HepG2 (cell line): ENCODE results near the gene C19orf73. TPM values are rescaled to one million over a fixed set of nuclear protein-coding genes. Genes with fewer than 3 reads are reported as not detected.

ENCODE experiments used
- AKNA ChIP-seq: sonication (generic); formaldehyde crosslinking; IDR thresholded peaks from 2 replicates; pipeline ENCODE4 v1.4.0; 2020; ENCODE audit warnings: missing genetic modification reagents, borderline replicate concordance
- ARID3A ChIP-seq: IDR thresholded peaks from 2 replicates; pipeline ENCODE4 v1.6.1; 2012; ENCODE audit warnings: low read depth, low read length, improper control_type of control experiment
- BCLAF1 ChIP-seq: fragments of 450-650 bp; IDR thresholded peaks from 2 replicates; pipeline ENCODE4 v1.6.1; 2017; ENCODE audit warnings: mild to moderate bottlenecking
- HMG20A ChIP-seq: IDR thresholded peaks from 2 replicates; pipeline ENCODE4 v1.6.1; 2016; ENCODE audit warnings: borderline replicate concordance
- PHF20 ChIP-seq: sonication (generic); formaldehyde crosslinking; IDR thresholded peaks from 2 replicates; pipeline ENCODE4 v1.5.0; 2020; ENCODE audit warnings: mild to moderate bottlenecking, missing genetic modification reagents
- RXRA ChIP-seq: sonication (generic); formaldehyde crosslinking; IDR thresholded peaks from 2 replicates; pipeline ENCODE4 v1.5.1; 2020; ENCODE audit warnings: missing genetic modification reagents
- SAFB2 ChIP-seq: sonication (generic); formaldehyde crosslinking; IDR thresholded peaks from 2 replicates; pipeline ENCODE4 v1.5.1; 2020; ENCODE audit warnings: missing genetic modification reagents, low read depth, mild to moderate bottlenecking, borderline replicate concordance
- XRCC5 ChIP-seq: fragments of 200-400 bp; formaldehyde crosslinking; optimal IDR thresholded peaks from 2 replicates; pipeline ENCODE3; 2017; ENCODE audit warnings: mild to moderate bottlenecking, low read length
- ZEB1 ChIP-seq: IDR thresholded peaks from 2 replicates; pipeline ENCODE4 v1.6.1; 2012; ENCODE audit warnings: mild to moderate bottlenecking, low read depth, inconsistent platforms; ENCODE audit not compliant: insufficient replicate concordance
- ZNF180 ChIP-seq: sonication (generic); formaldehyde crosslinking; IDR thresholded peaks from 2 replicates; pipeline ENCODE4 v1.4.0; 2020; ENCODE audit warnings: low read depth, missing genetic modification reagents, borderline replicate concordance
- ZNF503 ChIP-seq: sonication (generic); formaldehyde crosslinking; IDR thresholded peaks from 2 replicates; pipeline ENCODE4 v1.4.0; 2020; ENCODE audit warnings: missing genetic modification reagents
- ZNF83 ChIP-seq: sonication (generic); formaldehyde crosslinking; IDR thresholded peaks from 2 replicates; pipeline ENCODE4 v1.4.0; 2020; ENCODE audit warnings: missing genetic modification reagents, mild to moderate bottlenecking, borderline replicate concordance
- ZXDC ChIP-seq: sonication (generic); formaldehyde crosslinking; IDR thresholded peaks from 2 replicates; pipeline ENCODE4 v1.5.0; 2020; ENCODE audit warnings: mild to moderate bottlenecking, missing genetic modification reagents
- polyA plus RNA-seq, 8 experiments: library from polyadenylated mRNA; depleted of rRNA in 3 of 8; stranded (reverse) in 7 of 8; unstranded in 1 of 8; fragments of >200 nt; fragmentation: Illumina TruSeq in 4 of 8; extraction: Trizol in 4 of 8; gene quantifications; 2 replicates each; pipeline versions ENCODE4 v1.2.1 to v1.2.3, GENCODE V29; 2011 to 2016; ENCODE audit warnings: low read depth in 4 of 8, missing spikeins in 1 of 8, mixed read lengths in 1 of 8; ENCODE audit not compliant: insufficient read depth in 1 of 8
- total RNA-seq, 5 experiments: library from RNA; depleted of rRNA; stranded (reverse); fragments of >200 nt; fragmentation: Illumina TruSeq; extraction: Trizol; gene quantifications; 2 replicates each; pipeline ENCODE4 v1.2.3, GENCODE V29; 2016; ENCODE audit warnings: low read depth in 1 of 5

C19orf73 gene
- total and polyA plus RNA-seq, 2 of the 13 experiments (the other 11 are each of a cell fraction or from before 2014, with no cell fraction given) = 1.4 to 1.5 TPM

- TF ChIP-seq AKNA (CRISPR knock-in tag) (no peak), ZXDC (CRISPR knock-in tag) (peak; percentile 87; the same call in 1 of the 2 replicates), BCLAF1 (no peak), ZNF83 (CRISPR knock-in tag) (peak; percentile 76; the same call in 1 of the 2 replicates), PHF20 (CRISPR knock-in tag) (no peak; the same call in 1 of the 2 replicates), HMG20A (CRISPR knock-in tag) (no peak), ZNF180 (CRISPR knock-in tag) (no peak), XRCC5 (no peak), SAFB2 (CRISPR knock-in tag) (no peak), ZEB1 (no peak), RXRA (CRISPR knock-in tag) (no peak), ZNF503 (CRISPR knock-in tag) (no peak), ARID3A (no peak)
These were observed 4.9 kb downstream of the C19orf73 start, which contains the start of gene LIN7B (continued) for GRCh38 chr19:49113762-49114629.
